K562 (cell line): ENCODE results near the gene STEEP1. TPM values are rescaled to one million over a fixed set of nuclear protein-coding genes. Genes with fewer than 3 reads are reported as not detected.

ENCODE experiments used
- ARID1B ChIP-seq: fragments of 450-650 bp; IDR thresholded peaks from 2 replicates; pipeline ENCODE4 v1.6.1; 2016; ENCODE audit warnings: antibody characterized with exemption, mild to moderate bottlenecking, inconsistent platforms
- JUN ChIP-seq, 2 experiments: sonication (generic) in 1 of 2; formaldehyde crosslinking in 1 of 2; IDR thresholded peaks; 2 replicates each; pipeline versions ENCODE4 v1.6.1 to v1.8.0; 2012 to 2022; ENCODE audit warnings: borderline replicate concordance in 2 of 2, mild to moderate bottlenecking in 2 of 2, improper control_type of control experiment in 1 of 2, low read depth in 1 of 2, low read length in 1 of 2, missing genetic modification reagents in 1 of 2
- KHSRP ChIP-seq: fragments of 450-650 bp; IDR thresholded peaks from 2 replicates; pipeline ENCODE4 v1.6.1; 2017
- MBD2 ChIP-seq: sonication (generic); IDR thresholded peaks from 2 replicates; pipeline ENCODE4 v1.6.1; 2016; ENCODE audit warnings: low read depth, borderline replicate concordance
- NR2C1 ChIP-seq, 2 experiments: fragments of 450-650 bp; IDR thresholded peaks; 2 replicates each; pipeline ENCODE4 v1.6.1; 2017; ENCODE audit warnings: mild to moderate bottlenecking in 2 of 2, antibody characterized with exemption in 1 of 2, inconsistent platforms in 1 of 2, missing compliant biosample characterization in 1 of 2, missing genetic modification characterization in 1 of 2
- RBFOX2 ChIP-seq: fragments of 200-400 bp; formaldehyde crosslinking; IDR thresholded peaks from 2 replicates; pipeline ENCODE4 v1.6.1; 2017; ENCODE audit warnings: low read depth, mild to moderate bottlenecking, low read length, moderate library complexity
- SAFB2 ChIP-seq: fragments of 200-400 bp; formaldehyde crosslinking; IDR thresholded peaks from 2 replicates; pipeline ENCODE4 v1.6.1; 2018; ENCODE audit warnings: borderline replicate concordance, low read length, low read depth, moderate library complexity; ENCODE audit not compliant: severe bottlenecking
- SIN3A ChIP-seq, 2 experiments: fragments of 150-350 bp in 1 of 2; IDR thresholded peaks; 2 replicates each; pipeline ENCODE4 v1.6.1; 2011 to 2016; ENCODE audit warnings: borderline replicate concordance in 2 of 2, low read depth in 2 of 2, low read length in 2 of 2, mild to moderate bottlenecking in 2 of 2, moderate library complexity in 2 of 2; ENCODE audit not compliant: control insufficient read depth in 1 of 2
- SIX5 ChIP-seq, 2 experiments: IDR thresholded peaks; 2 replicates each; pipeline ENCODE4 v1.6.1; 2011; ENCODE audit warnings: low read length in 2 of 2, borderline replicate concordance in 1 of 2, low read depth in 1 of 2, mild to moderate bottlenecking in 1 of 2, moderate library complexity in 1 of 2; ENCODE audit not compliant: insufficient read depth in 1 of 2
- TAF1 ChIP-seq: IDR thresholded peaks from 2 replicates; pipeline ENCODE4 v1.6.1; 2011; ENCODE audit warnings: mild to moderate bottlenecking, low read length, moderate library complexity; ENCODE audit not compliant: insufficient read depth, control insufficient read depth, severe bottlenecking; ENCODE audit errors: extremely low read depth
- TAF9B ChIP-seq: fragments of 450-650 bp; IDR thresholded peaks from 2 replicates; pipeline ENCODE4 v1.6.1; 2018; ENCODE audit warnings: mild to moderate bottlenecking; ENCODE audit not compliant: partially characterized antibody
- TEAD4 ChIP-seq, 2 experiments: sonication (generic) in 1 of 2; formaldehyde crosslinking in 1 of 2; IDR thresholded peaks; 2 replicates each; pipeline versions ENCODE4 v1.6.1 to v1.8.0; 2012 to 2022; ENCODE audit warnings: borderline replicate concordance in 1 of 2, inconsistent platforms in 1 of 2, low read length in 1 of 2, mild to moderate bottlenecking in 1 of 2, missing genetic modification reagents in 1 of 2
- USF1 ChIP-seq: sonication (generic); formaldehyde crosslinking; IDR thresholded peaks from 2 replicates; pipeline ENCODE4 v1.9.0; 2022; ENCODE audit warnings: mild to moderate bottlenecking, missing genetic modification reagents
- VEZF1 ChIP-seq: fragments of 200-800 bp; sonication (Bioruptor generic); IDR thresholded peaks from 2 replicates; pipeline ENCODE4 v1.6.1; 2017; ENCODE audit warnings: missing genetic modification characterization, missing compliant biosample characterization
- ZNF174 ChIP-seq: fragments of 250-450 bp; sonication (Bioruptor Pico); IDR thresholded peaks from 2 replicates; pipeline ENCODE4 v1.4.0; 2020; ENCODE audit warnings: mild to moderate bottlenecking
- ZNF347 ChIP-seq: fragments of 450-650 bp; formaldehyde crosslinking; IDR thresholded peaks from 2 replicates; pipeline ENCODE4 v1.4.0; 2020; ENCODE audit warnings: low read depth, mild to moderate bottlenecking, moderate library complexity
- ZNF57 ChIP-seq: fragments of 450-650 bp; formaldehyde crosslinking; IDR thresholded peaks from 2 replicates; pipeline ENCODE4 v1.4.0; 2020; ENCODE audit warnings: mild to moderate bottlenecking, moderate library complexity
- ZSCAN29 ChIP-seq: fragments of 450-650 bp; IDR thresholded peaks from 2 replicates; pipeline ENCODE4 v1.6.1; 2017
- polyA plus RNA-seq, 8 experiments: library from polyadenylated mRNA; depleted of rRNA in 4 of 8; stranded (reverse) in 5 of 8; unstranded in 3 of 8; fragments of >200 nt; fragmentation: Nextera tagmentation in 2 of 8; fragmentation: Illumina TruSeq in 1 of 8; extraction: Ambion mirVana in 2 of 8; extraction: Trizol in 1 of 8; gene quantifications; 2 replicates each; pipeline versions ENCODE4 v1.2.1 to v1.2.3, GENCODE V29; 2011 to 2014; ENCODE audit warnings: inconsistent platforms in 1 of 8, missing spikeins in 1 of 8
- total RNA-seq, 7 experiments: library from RNA; depleted of rRNA in 6 of 7; stranded (reverse); fragments of >200 nt in 6 of 7; fragmentation: Illumina TruSeq in 2 of 7; extraction: Trizol in 2 of 7; gene quantifications; 2 replicates each; pipeline versions ENCODE4 v1.2.1 to v1.2.3, GENCODE V29; 2011 to 2021; ENCODE audit warnings: low replicate concordance in 1 of 7
- TF ChIP-seq, protein P1 (sequence below): fragments of 450-650 bp; IDR thresholded peaks from 2 replicates; pipeline ENCODE4 v1.6.1; 2016; ENCODE audit warnings: mild to moderate bottlenecking
- TF ChIP-seq, protein P2 (sequence below): fragments of 450-650 bp; formaldehyde crosslinking; IDR thresholded peaks from 2 replicates; pipeline ENCODE4 v1.4.0; 2020; ENCODE audit warnings: mild to moderate bottlenecking, mixed read lengths

Gene STEEP1
- total and polyA plus RNA-seq, 9 of the 15 experiments (the other 6 are each of a cell fraction or from before 2014, with no cell fraction given) = 15.0 to 73.7 (median 40.3) TPM

DNA sequence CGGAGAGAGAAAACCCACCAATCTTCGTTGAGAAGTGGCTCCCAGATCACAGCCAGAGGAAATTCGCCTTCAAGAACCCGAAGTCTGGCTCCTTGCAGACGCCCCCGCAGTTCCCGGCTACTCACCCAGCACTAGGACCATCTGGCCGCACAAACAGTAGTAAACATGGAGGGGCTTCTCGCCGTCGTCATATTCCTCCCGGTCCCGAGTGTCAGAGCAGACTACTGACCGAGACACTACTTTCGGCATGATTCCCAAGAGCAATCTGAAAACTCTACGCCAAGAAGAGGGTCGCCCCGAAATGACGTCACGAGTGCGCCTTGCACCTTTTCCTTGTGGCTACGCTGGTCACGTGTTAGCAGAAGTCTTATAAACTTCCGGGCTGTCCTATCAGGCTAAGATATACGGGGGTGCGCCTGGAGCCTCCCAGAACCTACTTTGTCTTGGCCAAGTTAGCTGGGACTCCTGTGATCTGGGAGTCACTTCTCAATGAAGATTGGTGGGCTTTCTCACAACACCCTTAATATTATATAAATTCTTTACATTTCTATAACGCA is at the start of gene STEEP1 (continued):
- TF ChIP-seq, protein P1, sequence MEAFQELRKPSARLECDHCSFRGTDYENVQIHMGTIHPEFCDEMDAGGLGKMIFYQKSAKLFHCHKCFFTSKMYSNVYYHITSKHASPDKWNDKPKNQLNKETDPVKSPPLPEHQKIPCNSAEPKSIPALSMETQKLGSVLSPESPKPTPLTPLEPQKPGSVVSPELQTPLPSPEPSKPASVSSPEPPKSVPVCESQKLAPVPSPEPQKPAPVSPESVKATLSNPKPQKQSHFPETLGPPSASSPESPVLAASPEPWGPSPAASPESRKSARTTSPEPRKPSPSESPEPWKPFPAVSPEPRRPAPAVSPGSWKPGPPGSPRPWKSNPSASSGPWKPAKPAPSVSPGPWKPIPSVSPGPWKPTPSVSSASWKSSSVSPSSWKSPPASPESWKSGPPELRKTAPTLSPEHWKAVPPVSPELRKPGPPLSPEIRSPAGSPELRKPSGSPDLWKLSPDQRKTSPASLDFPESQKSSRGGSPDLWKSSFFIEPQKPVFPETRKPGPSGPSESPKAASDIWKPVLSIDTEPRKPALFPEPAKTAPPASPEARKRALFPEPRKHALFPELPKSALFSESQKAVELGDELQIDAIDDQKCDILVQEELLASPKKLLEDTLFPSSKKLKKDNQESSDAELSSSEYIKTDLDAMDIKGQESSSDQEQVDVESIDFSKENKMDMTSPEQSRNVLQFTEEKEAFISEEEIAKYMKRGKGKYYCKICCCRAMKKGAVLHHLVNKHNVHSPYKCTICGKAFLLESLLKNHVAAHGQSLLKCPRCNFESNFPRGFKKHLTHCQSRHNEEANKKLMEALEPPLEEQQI = peak; percentile 88
- peak; percentile 7; the same call in 1 of the 2 replicates for TF ChIP-seq ARID1B
- TF ChIP-seq, protein P2, sequence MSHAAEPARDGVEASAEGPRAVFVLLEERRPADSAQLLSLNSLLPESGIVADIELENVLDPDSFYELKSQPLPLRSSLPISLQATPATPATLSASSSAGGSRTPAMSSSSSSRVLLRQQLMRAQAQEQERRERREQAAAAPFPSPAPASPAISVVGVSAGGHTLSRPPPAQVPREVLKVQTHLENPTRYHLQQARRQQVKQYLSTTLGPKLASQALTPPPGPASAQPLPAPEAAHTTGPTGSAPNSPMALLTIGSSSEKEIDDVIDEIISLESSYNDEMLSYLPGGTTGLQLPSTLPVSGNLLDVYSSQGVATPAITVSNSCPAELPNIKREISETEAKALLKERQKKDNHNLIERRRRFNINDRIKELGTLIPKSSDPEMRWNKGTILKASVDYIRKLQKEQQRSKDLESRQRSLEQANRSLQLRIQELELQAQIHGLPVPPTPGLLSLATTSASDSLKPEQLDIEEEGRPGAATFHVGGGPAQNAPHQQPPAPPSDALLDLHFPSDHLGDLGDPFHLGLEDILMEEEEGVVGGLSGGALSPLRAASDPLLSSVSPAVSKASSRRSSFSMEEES (CRISPR knock-in tag) = peak; percentile 95
- TF ChIP-seq SIN3A (IDR thresholded peaks at IDR 0.05; ENCODE audit: borderline replicate concordance in 2 of 2, control insufficient read depth in 1 of 2, low read depth in 2 of 2, low read length in 2 of 2) = peak; percentile 75 to 78; a peak in 3 of 4 replicates
- peak; percentile 29; the same call in 1 of the 2 replicates for TF ChIP-seq TEAD4 (IDR thresholded peaks at IDR 0.05; ENCODE audit: low read length)
- TF ChIP-seq TEAD4 (CRISPR knock-in tag; IDR thresholded peaks at IDR 0.05; ENCODE audit: borderline replicate concordance) = no peak
- peak; percentile 68 for TF ChIP-seq RBFOX2
- TF ChIP-seq VEZF1 (CRISPR knock-in tag) = peak; percentile 41
- TF ChIP-seq TAF1 = peak; percentile 78
- peak; percentile 58 for TF ChIP-seq TAF9B
- no peak for TF ChIP-seq SAFB2
- TF ChIP-seq ZNF174 (CRISPR knock-in tag) = no peak
- TF ChIP-seq SIX5 (IDR thresholded peaks at IDR 0.05; ENCODE audit: borderline replicate concordance in 1 of 2, insufficient read depth in 1 of 2, low read depth in 1 of 2, low read length in 2 of 2) = peak; percentile 41 to 42; a peak in 3 of 4 replicates
- peak; percentile 93 for TF ChIP-seq USF1 (CRISPR knock-in tag)
- TF ChIP-seq JUN (IDR thresholded peaks at IDR 0.05; ENCODE audit: borderline replicate concordance, low read depth, low read length) = peak; percentile 37; the same call in 1 of the 2 replicates
- TF ChIP-seq JUN (CRISPR knock-in tag; IDR thresholded peaks at IDR 0.05; ENCODE audit: borderline replicate concordance) = no peak
- no peak for TF ChIP-seq ZNF347 (CRISPR knock-in tag)
- no peak for TF ChIP-seq ZNF57
- TF ChIP-seq NR2C1 (IDR thresholded peaks at IDR 0.05) = peak; percentile 29; the same call in 1 of the 2 replicates
- TF ChIP-seq NR2C1 (tag; IDR thresholded peaks at IDR 0.05) = no peak
- TF ChIP-seq KHSRP = peak; percentile 84
- TF ChIP-seq MBD2 = peak; percentile 86; the same call in 1 of the 2 replicates
- 0 out of 2 replicates have a peak, but pooled peaks have one; percentile 27 for TF ChIP-seq ZSCAN29
